Endothelial cell of umbilical vein (primary cell): Measurements from ENCODE around the gene NCKAP5. TPM values are rescaled to one million over a fixed set of nuclear protein-coding genes. Genes with fewer than 3 reads are reported as not detected.

ENCODE experiments used
- BruUV-seq: library from RNA; stranded (reverse); fragments of 400-500 nt; replicated peaks from 2 replicates; lab custom pipeline; 2021; lab: Mats Ljungman, UMichigan
- CTCF ChIA-PET: fragments of 300-600, 350-600 bp; sonication (Branson Sonifier 250); formaldehyde crosslinking; loops from one replicate; lab custom pipeline; 2021; ENCODE audit warnings: antibody characterized with exemption, inconsistent platforms; lab: Charles Lee
- POLR2A ChIA-PET: fragments of 300-600, 350-600 bp; sonication (Branson Sonifier 250); formaldehyde crosslinking; loops from one replicate; lab custom pipeline; 2021; ENCODE audit warnings: antibody characterized with exemption, inconsistent platforms; lab: Charles Lee
- DNase-seq: peaks from one replicate; pipeline ENCODE4 v3.0.0-alpha.2; 2011; ENCODE audit warnings: low read depth, low spot score
- FAIRE-seq: peaks from 2 replicates; lab custom pipeline; 2011; peaks lifted over from hg19 to GRCh38; lab: Jason Lieb, UNC
- H2AFZ ChIP-seq: 2 replicates; pipeline ENCODE4 v1.6.0; 2012; ENCODE audit warnings: low read depth, low read length, control low read depth, inconsistent platforms
- H3K27ac ChIP-seq: 2 replicates; pipeline ENCODE4 v1.5.1; 2011; ENCODE audit warnings: low read depth, mild to moderate bottlenecking, control low read depth, low read length, moderate library complexity; ENCODE audit not compliant: insufficient read depth
- H3K27me3 ChIP-seq, 2 experiments: 2 replicates each; pipeline versions ENCODE4 v1.6.0 to v1.6.1; 2011; ENCODE audit warnings: low read length in 2 of 2, mixed read lengths in 1 of 2; ENCODE audit not compliant: control insufficient read depth in 2 of 2, insufficient read depth in 2 of 2
- H3K36me3 ChIP-seq, 2 experiments: 2 replicates in 1 of 2; 3 replicates in 1 of 2; pipeline ENCODE4 v1.5.1; 2011; ENCODE audit warnings: low read length in 2 of 2, mild to moderate bottlenecking in 1 of 2, moderate library complexity in 1 of 2; ENCODE audit not compliant: control insufficient read depth in 2 of 2, insufficient read depth in 2 of 2; ENCODE audit errors: extremely low read depth in 1 of 2
- H3K4me1 ChIP-seq: 3 replicates; pipeline ENCODE4 v1.5.1; 2011; ENCODE audit warnings: mild to moderate bottlenecking, low read length; ENCODE audit not compliant: control insufficient read depth, insufficient read depth; ENCODE audit errors: extremely low read depth
- H3K4me2 ChIP-seq: 2 replicates; pipeline ENCODE4 v1.6.1; 2011; ENCODE audit warnings: low read length, control low read depth, mixed read lengths; ENCODE audit not compliant: insufficient read depth
- H3K4me3 ChIP-seq, 3 experiments: fragments of 200-600 bp in 1 of 3; sonication (generic), shearing (Covaris generic) in 1 of 3; replicated peaks in 1 of 3; 2 replicates each; pipeline ENCODE4 v1.5.1; 2011 to 2016; ENCODE audit warnings: control low read depth in 3 of 3, low read length in 3 of 3, mild to moderate bottlenecking in 2 of 3, inconsistent platforms in 1 of 3, low read depth in 1 of 3, moderate library complexity in 1 of 3; ENCODE audit not compliant: insufficient read depth in 1 of 3
- H3K79me2 ChIP-seq: 2 replicates; pipeline ENCODE4 v1.6.0; 2012; ENCODE audit warnings: low read length, inconsistent platforms; ENCODE audit not compliant: control insufficient read depth, insufficient read depth
- H3K9ac ChIP-seq: replicated peaks from 2 replicates; pipeline ENCODE3; 2011; ENCODE audit warnings: low read length, control low read depth; ENCODE audit not compliant: insufficient read depth; ENCODE audit errors: extremely low read depth
- H3K9me1 ChIP-seq: replicated peaks from 3 replicates; pipeline ENCODE4 v1.6.0; 2011; ENCODE audit warnings: mild to moderate bottlenecking, low read length; ENCODE audit not compliant: control insufficient read depth, insufficient read depth; ENCODE audit errors: extremely low read depth
- H3K9me3 ChIP-seq: replicated peaks from 2 replicates; pipeline ENCODE4 v1.5.1; 2012; ENCODE audit warnings: low read length, inconsistent platforms; ENCODE audit not compliant: control insufficient read depth, insufficient read depth
- H4K20me1 ChIP-seq: replicated peaks from 2 replicates; pipeline ENCODE3; 2011; ENCODE audit warnings: mild to moderate bottlenecking, low read length; ENCODE audit not compliant: control insufficient read depth, insufficient read depth; ENCODE audit errors: extremely low read depth
- EZH2 ChIP-seq: IDR thresholded peaks from 2 replicates; pipeline ENCODE4 v1.6.1; 2012; ENCODE audit warnings: borderline replicate concordance, low read depth, mild to moderate bottlenecking, moderate library complexity, low read length, inconsistent platforms; ENCODE audit not compliant: severe bottlenecking
- FOS ChIP-seq: IDR thresholded peaks from 2 replicates; pipeline ENCODE4 v1.6.1; 2011; ENCODE audit warnings: mild to moderate bottlenecking, low read length, moderate library complexity, borderline replicate concordance; ENCODE audit not compliant: insufficient read depth
- GATA2 ChIP-seq: IDR thresholded peaks from 2 replicates; pipeline ENCODE4 v1.7.0; 2011; ENCODE audit warnings: low read depth, mild to moderate bottlenecking, moderate library complexity, mixed read lengths, low read length; ENCODE audit not compliant: insufficient read length, insufficient read depth
- JUN ChIP-seq: IDR thresholded peaks from 2 replicates; pipeline ENCODE4 v1.6.1; 2011; ENCODE audit warnings: borderline replicate concordance, low read depth; ENCODE audit not compliant: insufficient read length, insufficient read depth
- MYC ChIP-seq: IDR thresholded peaks from one replicate; pipeline ENCODE4 v1.6.1; 2011; ENCODE audit warnings: mild to moderate bottlenecking, low read depth, low read length
- POLR2A ChIP-seq: IDR thresholded peaks from 2 replicates; pipeline ENCODE4 v1.6.1; 2012; ENCODE audit warnings: low read depth, mild to moderate bottlenecking, control low read depth, low read length
- POLR2AphosphoS5 ChIP-seq: IDR thresholded peaks from 2 replicates; pipeline ENCODE4 v1.6.1; 2012; ENCODE audit warnings: low read depth, mild to moderate bottlenecking, control low read depth, low read length, moderate library complexity; ENCODE audit not compliant: insufficient read depth
- dilution Hi-C: fragments of 300-500 bp; cut with MboI; formaldehyde crosslinking; loops from one replicate; pipeline ENCODE4 v1.15.0; 2019; ENCODE audit warnings: low sequenced_read_pairs; ENCODE audit not compliant: extremely low pct_ligation_motif_present
- intact Hi-C: fragments of 100-400 bp; cut with micrococcal nuclease; formaldehyde crosslinking; loops from one replicate; pipeline ENCODE4 v1.10.0; 2022
- polyA plus RNA-seq, 4 experiments: library from polyadenylated mRNA; depleted of rRNA in 3 of 4; stranded (reverse) in 3 of 4; unstranded in 1 of 4; fragments of >200 nt; gene quantifications; 2 replicates each; pipeline versions ENCODE4 v1.2.1 to v1.2.3, GENCODE V29; 2011 to 2012; ENCODE audit warnings: missing spikeins in 1 of 4
- total RNA-seq: library from RNA; stranded (reverse); gene quantifications from 2 replicates; pipeline ENCODE4 v1.2.3, GENCODE V29; 2021
- TF ChIP-seq, protein P1 (sequence below), 2 donors: IDR thresholded peaks; 1 replicate in 1 of 2; 2 replicates in 1 of 2; pipeline ENCODE4 v1.5.1; 2011; ENCODE audit warnings: low read length in 2 of 2, mild to moderate bottlenecking in 2 of 2, moderate library complexity in 2 of 2, control low read depth in 1 of 2, inconsistent platforms in 1 of 2, low read depth in 1 of 2; ENCODE audit not compliant: insufficient read depth in 1 of 2; ENCODE audit errors: extremely low read depth in 1 of 2
- TF ChIP-seq, protein P2 (sequence below): IDR thresholded peaks from 2 replicates; pipeline ENCODE4 v1.6.1; 2011; ENCODE audit not compliant: insufficient read depth, insufficient read length

The NCKAP5 gene
- total and polyA plus RNA-seq, 2 donors (not counting 3 experiments of a cell fraction or from before 2014, with no cell fraction given), result 0.47 to 3.3 TPM

DNA sequence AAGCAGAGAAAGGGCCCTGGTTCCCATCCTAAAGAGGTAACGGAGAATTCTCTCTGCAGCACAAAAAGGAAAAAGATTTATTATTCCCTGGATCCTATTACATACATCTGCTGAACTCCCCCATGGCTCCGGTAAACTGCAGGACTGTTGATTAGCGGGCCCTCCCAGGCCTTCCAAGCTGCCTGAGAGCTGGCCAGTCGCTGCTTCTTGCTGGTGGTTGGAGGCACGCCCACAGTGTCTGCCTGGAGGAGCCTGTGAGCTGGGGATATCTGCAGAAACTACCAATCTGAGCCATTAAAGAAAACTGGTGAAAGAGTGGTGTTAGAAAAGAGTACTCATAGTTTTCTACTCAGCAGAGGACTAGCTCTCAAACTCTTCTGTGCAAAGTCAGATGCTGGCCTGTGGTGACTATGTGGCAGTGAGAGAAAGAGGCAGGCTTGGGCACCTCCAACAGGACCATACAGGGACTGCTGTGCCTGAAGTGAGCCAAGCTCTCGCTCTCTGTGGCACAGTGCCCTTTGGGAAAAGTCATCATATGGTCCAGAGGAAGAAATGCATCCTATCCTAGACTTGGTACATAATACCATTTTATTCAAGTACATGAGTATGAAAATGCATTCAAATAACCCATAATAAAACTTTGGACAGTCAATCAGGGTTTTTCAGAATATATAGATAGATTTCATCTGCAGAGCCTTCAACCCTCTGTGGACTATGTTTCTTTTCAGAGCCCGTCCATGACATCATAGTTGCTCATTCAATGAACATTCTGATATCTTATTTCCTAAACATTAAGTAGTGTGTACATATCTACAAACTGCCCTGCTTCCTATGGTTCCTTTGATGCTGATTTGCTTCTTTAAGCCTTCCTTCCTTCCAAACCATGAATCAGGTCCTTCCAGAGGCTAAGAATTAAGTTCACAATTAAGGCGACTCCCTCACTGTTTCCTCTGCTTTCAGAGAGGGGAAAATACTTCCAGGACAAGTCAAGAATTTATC is 656.2 kb downstream of the NCKAP5 start:
- no peak overlapping the region for H3K9ac ChIP-seq
- no peaks in the 10 kb centered on the region for H3K9me3 ChIP-seq
- H3K4me1 ChIP-seq, result no peaks in the 10 kb centered on the region
- H3K27me3 ChIP-seq, result no peaks in the 10 kb centered on the region
- no peak for DNase-seq
- dilution Hi-C loops (no loop called here), intact Hi-C loops (no loop called here)
- no peak overlapping the region for H3K4me2 ChIP-seq
- POLR2A ChIA-PET, result no interaction called here
- no peaks in the 10 kb centered on the region for H3K9me1 ChIP-seq
- FAIRE-seq, result no peak
- no TSS peak for BruUV-seq
- CTCF ChIA-PET, result no interaction called here
- H3K36me3 ChIP-seq, result no peaks in the 10 kb centered on the region
- no peaks in the 10 kb centered on the region for H4K20me1 ChIP-seq
- H2AFZ ChIP-seq, result no peak overlapping the region
- no peak overlapping the region for H3K4me3 ChIP-seq
- peak; percentile 41 for TF ChIP-seq GATA2
- no peak for TF ChIP-seq EZH2
- TF ChIP-seq, protein P1, sequence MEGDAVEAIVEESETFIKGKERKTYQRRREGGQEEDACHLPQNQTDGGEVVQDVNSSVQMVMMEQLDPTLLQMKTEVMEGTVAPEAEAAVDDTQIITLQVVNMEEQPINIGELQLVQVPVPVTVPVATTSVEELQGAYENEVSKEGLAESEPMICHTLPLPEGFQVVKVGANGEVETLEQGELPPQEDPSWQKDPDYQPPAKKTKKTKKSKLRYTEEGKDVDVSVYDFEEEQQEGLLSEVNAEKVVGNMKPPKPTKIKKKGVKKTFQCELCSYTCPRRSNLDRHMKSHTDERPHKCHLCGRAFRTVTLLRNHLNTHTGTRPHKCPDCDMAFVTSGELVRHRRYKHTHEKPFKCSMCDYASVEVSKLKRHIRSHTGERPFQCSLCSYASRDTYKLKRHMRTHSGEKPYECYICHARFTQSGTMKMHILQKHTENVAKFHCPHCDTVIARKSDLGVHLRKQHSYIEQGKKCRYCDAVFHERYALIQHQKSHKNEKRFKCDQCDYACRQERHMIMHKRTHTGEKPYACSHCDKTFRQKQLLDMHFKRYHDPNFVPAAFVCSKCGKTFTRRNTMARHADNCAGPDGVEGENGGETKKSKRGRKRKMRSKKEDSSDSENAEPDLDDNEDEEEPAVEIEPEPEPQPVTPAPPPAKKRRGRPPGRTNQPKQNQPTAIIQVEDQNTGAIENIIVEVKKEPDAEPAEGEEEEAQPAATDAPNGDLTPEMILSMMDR (IDR thresholded peaks at IDR 0.05; ENCODE audit: extremely low read depth in 1 of 2, insufficient read depth in 1 of 2, low read depth in 1 of 2, low read length in 2 of 2), result no peak
- TF ChIP-seq, protein P2, sequence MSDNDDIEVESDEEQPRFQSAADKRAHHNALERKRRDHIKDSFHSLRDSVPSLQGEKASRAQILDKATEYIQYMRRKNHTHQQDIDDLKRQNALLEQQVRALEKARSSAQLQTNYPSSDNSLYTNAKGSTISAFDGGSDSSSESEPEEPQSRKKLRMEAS, result no peak
- TF ChIP-seq FOS, result no peak
- TF ChIP-seq POLR2AphosphoS5, result no peak
- TF ChIP-seq JUN, result no peak
- TF ChIP-seq MYC, result no peak
- TF ChIP-seq POLR2A, result no peak
- H3K79me2 ChIP-seq, result no peaks in the 10 kb centered on the region
- H3K27ac ChIP-seq, result no peak overlapping the region
